Measurements from ENCODE around the gene PLSCR5.

PLSCR5 gene

GRCh38 chr3:146589899-146590508 is 15.1 kb downstream of the PLSCR5 start:
- no peak for DNase-seq (ENCODE audit: low read depth in 3 of 3)

- DNase-seq (ENCODE audit: low read depth in 3 of 3) = no peak
Measured at GRCh38 chr3:146585156-146585555, 20.0 kb downstream of the PLSCR5 start.

- no peak for DNase-seq (ENCODE audit: low read depth in 3 of 3)
Measured at GRCh38 chr3:146581951-146582467, 23.1 kb downstream of the PLSCR5 start.

- no peak for DNase-seq (ENCODE audit: low read depth in 3 of 3)
Measured at GRCh38 chr3:146581080-146581601, 24.0 kb downstream of the PLSCR5 start.

- peak in 1 of 3 experiments; percentile 11 for DNase-seq (ENCODE audit: low read depth in 3 of 3)
Measured at GRCh38 chr3:146577662-146578061, 27.5 kb downstream of the PLSCR5 start.

- DNase-seq (ENCODE audit: low read depth in 3 of 3) = no peak
Measured at GRCh38 chr3:146575636-146576035, 29.5 kb downstream of the PLSCR5 start.

GRCh38 chr3:146574173-146574572 is 31.0 kb downstream of the PLSCR5 start:
- DNase-seq (ENCODE audit: low read depth in 3 of 3) = no peak

- DNase-seq (ENCODE audit: low read depth in 3 of 3) = no peak
Measured at GRCh38 chr3:146569314-146569713, 35.8 kb downstream of the PLSCR5 start.

- no peak for DNase-seq (ENCODE audit: low read depth in 3 of 3)
Measured at GRCh38 chr3:146566138-146566537, 39.0 kb downstream of the PLSCR5 start.

GRCh38 chr3:146561879-146562278 is 43.3 kb downstream of the PLSCR5 start:
- DNase-seq (ENCODE audit: low read depth in 3 of 3) = no peak

- no peak for DNase-seq (ENCODE audit: low read depth in 3 of 3)
Measured at GRCh38 chr3:146561463-146561862, 43.7 kb downstream of the PLSCR5 start.

- no peak for DNase-seq (ENCODE audit: low read depth in 3 of 3)
Measured at GRCh38 chr3:146560678-146561077, 44.5 kb downstream of the PLSCR5 start.

GRCh38 chr3:146559388-146559787 is 45.8 kb downstream of the PLSCR5 start:
- DNase-seq (ENCODE audit: low read depth in 3 of 3) = no peak

- DNase-seq (ENCODE audit: low read depth in 3 of 3) = no peak
Measured at GRCh38 chr3:146558781-146559180, 46.4 kb downstream of the PLSCR5 start.

GRCh38 chr3:146557745-146558144 is 47.4 kb downstream of the PLSCR5 start:
- DNase-seq (ENCODE audit: low read depth in 3 of 3) = no peak

GRCh38 chr3:146555311-146555710 is 49.8 kb downstream of the PLSCR5 start:
- no peak for DNase-seq (ENCODE audit: low read depth in 3 of 3)

- DNase-seq (ENCODE audit: low read depth in 3 of 3) = no peak
Measured at GRCh38 chr3:146554151-146554760, 50.9 kb downstream of the PLSCR5 start.

- DNase-seq (ENCODE audit: low read depth in 3 of 3) = no peak
Measured at GRCh38 chr3:146550743-146551510, 54.2 kb downstream of the PLSCR5 start.

GRCh38 chr3:146550070-146550615 is 55.0 kb downstream of the PLSCR5 start:
- no peak for DNase-seq (ENCODE audit: low read depth in 3 of 3)

- no peak for DNase-seq (ENCODE audit: low read depth in 3 of 3)
Measured at GRCh38 chr3:146547235-146547835, 57.8 kb downstream of the PLSCR5 start.

- DNase-seq (ENCODE audit: low read depth in 3 of 3) = no peak
Measured at GRCh38 chr3:146546366-146546965, 58.7 kb downstream of the PLSCR5 start.
